Tongue (tissue), 2 donors: ENCODE results near the gene CLDN20. TPM values are rescaled to one million over a fixed set of nuclear protein-coding genes. Genes with fewer than 3 reads are reported as not detected.

Source experiments
- DNase-seq: peaks from one replicate; pipeline ENCODE4 v3.0.0-alpha.2; 2015
- total RNA-seq: library from RNA; depleted of rRNA; stranded (reverse); fragments of >200 nt; gene quantifications from one replicate; pipeline ENCODE4 v1.2.3, GENCODE V29; 2014

CLDN20 gene
- total RNA-seq, 1 donor from 2014 or later: not detected

- peak; percentile 31 for DNase-seq
Measured at GRCh38 chr6:155313602-155314091, 49.8 kb downstream of the CLDN20 start.

GRCh38 chr6:155314092-155314772 is 50.4 kb downstream of the CLDN20 start, which contains the start of gene TFB1M:
TSS of gene TFB1M (minus strand) at chr6:155314484. CDS start at chr6:155314428, 56 bp downstream.
- DNase-seq: peak; percentile 99

DNA sequence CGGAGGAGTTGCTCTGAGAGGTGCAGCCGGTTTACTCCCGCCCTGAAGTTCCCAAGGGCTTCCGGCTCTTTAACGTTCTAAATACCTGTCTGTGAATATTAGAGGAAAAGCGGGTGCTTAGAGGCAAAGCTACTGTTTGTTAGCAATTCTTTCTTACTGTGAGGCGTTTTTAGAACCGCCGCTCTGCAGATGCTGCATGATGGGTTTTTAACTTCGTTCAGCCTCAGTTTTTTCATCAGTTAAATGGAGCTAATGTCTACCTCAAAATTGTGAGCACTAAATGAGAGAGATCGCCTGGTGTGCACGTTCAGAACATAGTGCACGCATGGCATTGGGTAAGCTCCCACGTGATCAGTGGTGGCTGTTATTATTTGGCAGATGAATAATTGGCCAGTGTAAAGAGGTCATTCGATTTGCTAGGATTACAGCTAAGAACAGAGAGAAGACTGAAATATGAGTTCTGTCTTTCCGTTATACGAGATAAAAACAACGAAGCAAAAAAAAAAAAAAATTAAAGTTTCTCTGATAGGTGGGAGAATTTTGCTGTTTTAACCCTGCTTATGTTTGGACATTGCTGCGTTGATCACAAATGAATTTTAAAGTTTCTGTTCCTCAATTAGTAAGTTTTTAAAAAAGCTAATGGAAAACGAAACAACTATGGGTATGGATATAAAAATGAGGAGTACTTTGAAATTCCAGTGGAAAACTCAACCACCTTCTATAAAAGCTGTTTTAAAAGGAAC is 51.1 kb downstream of the CLDN20 start:
- DNase-seq: no peak

DNA sequence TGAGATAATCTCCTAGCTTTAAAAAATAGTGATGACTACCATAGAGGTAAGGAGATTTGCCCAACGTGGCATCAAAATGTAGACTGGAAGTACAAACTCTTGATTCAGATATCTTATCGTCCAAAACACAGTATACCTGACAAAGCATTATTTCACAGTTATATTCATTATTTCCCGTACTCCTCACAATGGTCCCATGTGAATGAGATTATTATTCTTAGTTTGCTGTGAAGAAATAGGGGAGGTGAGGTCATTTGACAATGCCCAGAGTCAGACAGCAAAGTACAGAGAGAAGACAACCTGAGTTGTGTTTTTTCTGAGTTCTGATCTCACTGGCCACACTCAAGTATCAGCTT is 51.7 kb downstream of the CLDN20 start:
- DNase-seq: no peak

- DNase-seq: no peak
Measured at GRCh38 chr6:155316419-155316818, 52.6 kb downstream of the CLDN20 start.

- DNase-seq: no peak
Measured at GRCh38 chr6:155317186-155317585, 53.4 kb downstream of the CLDN20 start.

DNA sequence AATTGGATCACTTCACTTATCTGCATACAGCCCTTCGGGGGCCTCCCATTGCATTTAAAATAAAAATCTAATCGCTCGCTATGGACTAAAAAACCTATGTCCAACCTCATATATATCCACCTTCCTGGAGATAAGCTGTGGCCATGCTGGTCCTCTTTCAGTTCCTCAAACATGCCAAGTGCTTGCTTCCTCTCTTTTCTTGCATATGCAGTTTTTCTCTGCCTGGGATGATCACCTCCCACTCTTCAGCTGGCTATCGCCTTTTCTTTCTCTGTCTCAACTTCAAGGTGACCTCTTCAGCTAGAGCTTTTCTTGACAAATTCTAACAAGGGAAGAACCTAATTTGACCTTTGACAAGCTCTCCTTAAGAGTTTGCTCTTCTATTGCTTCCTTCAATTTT is 56.1 kb downstream of the CLDN20 start:
- no peak for DNase-seq

DNA sequence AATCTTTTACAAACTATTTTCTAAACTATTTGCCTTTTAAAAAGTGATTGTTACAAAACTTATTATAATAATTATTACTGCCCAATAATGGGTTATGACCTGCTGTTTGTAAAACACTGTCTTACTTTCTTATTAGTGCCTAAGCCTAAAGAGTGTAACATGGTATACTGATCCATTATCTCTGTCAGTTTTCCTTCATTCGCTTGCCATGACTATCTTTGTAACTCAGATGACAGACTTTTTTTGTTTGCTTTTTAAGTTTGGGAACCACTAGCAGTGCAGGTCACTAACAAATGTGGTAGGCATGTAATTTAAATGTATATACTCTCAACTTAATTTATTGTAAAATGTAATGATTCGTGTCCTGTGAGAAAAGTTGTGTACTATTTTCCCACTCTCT is 60.4 kb downstream of the CLDN20 start:
- DNase-seq: no peak

- DNase-seq: no peak
Measured at GRCh38 chr6:155324993-155325392, 61.2 kb downstream of the CLDN20 start.

- DNase-seq: no peak
Measured at GRCh38 chr6:155325700-155326516, 62.1 kb downstream of the CLDN20 start.

Other genes starting within 250 kb of the CLDN20 start
- 14.1 TPM for gene TFB1M, start 50.5 kb downstream of the CLDN20 start, total RNA-seq
- not detected for gene NOX3, start 191.8 kb downstream of the CLDN20 start, total RNA-seq